NB4 (cell line): ENCODE measurements around the gene FERMT1.

Experiments
- MAX ChIP-seq: IDR thresholded peaks from 2 replicates; pipeline ENCODE4 v1.6.1; 2011; ENCODE audit warnings: low read depth, low read length
- MYC ChIP-seq: IDR thresholded peaks from 2 replicates; pipeline ENCODE4 v1.6.1; 2011; ENCODE audit warnings: low read depth, low read length
- POLR2A ChIP-seq: IDR thresholded peaks from 2 replicates; pipeline ENCODE4 v1.6.1; 2011; ENCODE audit warnings: mild to moderate bottlenecking; ENCODE audit not compliant: insufficient read length; ENCODE audit errors: extremely low read depth
- TF ChIP-seq, protein P1 (sequence below): IDR thresholded peaks from one replicate; pipeline ENCODE4 v1.5.1; 2012; ENCODE audit warnings: low read depth, low read length

- TF ChIP-seq, protein P1, sequence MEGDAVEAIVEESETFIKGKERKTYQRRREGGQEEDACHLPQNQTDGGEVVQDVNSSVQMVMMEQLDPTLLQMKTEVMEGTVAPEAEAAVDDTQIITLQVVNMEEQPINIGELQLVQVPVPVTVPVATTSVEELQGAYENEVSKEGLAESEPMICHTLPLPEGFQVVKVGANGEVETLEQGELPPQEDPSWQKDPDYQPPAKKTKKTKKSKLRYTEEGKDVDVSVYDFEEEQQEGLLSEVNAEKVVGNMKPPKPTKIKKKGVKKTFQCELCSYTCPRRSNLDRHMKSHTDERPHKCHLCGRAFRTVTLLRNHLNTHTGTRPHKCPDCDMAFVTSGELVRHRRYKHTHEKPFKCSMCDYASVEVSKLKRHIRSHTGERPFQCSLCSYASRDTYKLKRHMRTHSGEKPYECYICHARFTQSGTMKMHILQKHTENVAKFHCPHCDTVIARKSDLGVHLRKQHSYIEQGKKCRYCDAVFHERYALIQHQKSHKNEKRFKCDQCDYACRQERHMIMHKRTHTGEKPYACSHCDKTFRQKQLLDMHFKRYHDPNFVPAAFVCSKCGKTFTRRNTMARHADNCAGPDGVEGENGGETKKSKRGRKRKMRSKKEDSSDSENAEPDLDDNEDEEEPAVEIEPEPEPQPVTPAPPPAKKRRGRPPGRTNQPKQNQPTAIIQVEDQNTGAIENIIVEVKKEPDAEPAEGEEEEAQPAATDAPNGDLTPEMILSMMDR, result no peak
- TF ChIP-seq MAX, result no peak
- TF ChIP-seq POLR2A, result no peak
- no peak for TF ChIP-seq MYC
Observed at GRCh38 chr20:6079016-6079415, 43.8 kb downstream of the FERMT1 start.
